ENCODE measurements around the gene HYCC2.
A peak's percentile ranks its signal among the peaks of the same experiment; 100 is the strongest.

HYCC2 gene

DNA sequence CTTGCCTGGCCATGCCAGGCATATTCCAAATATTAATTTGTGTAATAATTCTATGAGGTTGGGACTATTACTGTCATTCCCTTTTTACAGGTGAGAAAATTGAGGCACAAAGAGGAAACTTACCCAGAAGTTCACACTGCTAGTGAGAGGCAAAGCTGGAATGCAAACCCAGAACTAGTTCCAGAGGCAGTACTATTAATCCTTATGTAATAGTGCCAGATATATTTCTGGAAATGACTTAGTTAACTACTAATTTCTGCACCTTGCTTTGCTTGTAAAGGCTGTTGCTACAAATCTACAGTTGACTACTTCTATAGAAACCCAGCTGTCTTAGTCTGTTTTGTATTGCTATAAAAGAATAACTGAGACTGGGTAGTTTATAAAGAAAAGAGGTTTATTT lies 39.1 kb upstream of the HYCC2 start:
- Histone ChIP-seq H3K4me3 (ENCODE audit: extremely low read depth, insufficient read depth, low read length, poor library complexity, severe bottlenecking) (no peak overlapping the region), H3K4me1 (ENCODE audit: control insufficient read depth, insufficient read depth, low read length, poor library complexity, severe bottlenecking) (no peaks in the 10 kb centered on the region), H3K36me3 (ENCODE audit: control insufficient read depth, insufficient read depth, low read length) (no peaks in the 10 kb centered on the region), H3K9me3 (ENCODE audit: control insufficient read depth, low read length) (no peaks in the 10 kb centered on the region), H3K27ac (ENCODE audit: low read depth, low read length, severe bottlenecking) (no peak overlapping the region)

DNA sequence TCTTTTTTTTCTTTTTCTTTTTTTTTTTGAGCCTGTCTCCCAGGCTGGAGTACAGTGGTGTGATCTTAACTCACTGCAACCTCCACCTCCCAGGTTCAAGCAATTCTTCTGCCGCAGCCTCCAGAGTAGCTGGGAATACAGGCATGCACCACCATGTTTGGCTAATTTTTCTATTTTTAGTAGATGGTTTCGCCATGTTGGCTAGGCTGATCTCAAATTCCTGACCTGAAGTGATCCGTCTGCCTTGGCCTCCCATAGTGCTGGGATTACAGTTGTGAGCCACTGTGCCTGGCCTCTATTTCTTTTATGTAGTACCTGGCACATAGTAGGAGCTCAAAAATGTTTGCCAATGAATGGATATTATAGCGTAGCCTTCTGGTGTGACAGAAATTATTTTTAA lies 37.7 kb upstream of the HYCC2 start:
- WGBS, 2 experiments (ENCODE audit: insufficient coverage in 2 of 2): 86 to 95% methylated on average over 1 to 3 of the region's 4 CpGs

DNA sequence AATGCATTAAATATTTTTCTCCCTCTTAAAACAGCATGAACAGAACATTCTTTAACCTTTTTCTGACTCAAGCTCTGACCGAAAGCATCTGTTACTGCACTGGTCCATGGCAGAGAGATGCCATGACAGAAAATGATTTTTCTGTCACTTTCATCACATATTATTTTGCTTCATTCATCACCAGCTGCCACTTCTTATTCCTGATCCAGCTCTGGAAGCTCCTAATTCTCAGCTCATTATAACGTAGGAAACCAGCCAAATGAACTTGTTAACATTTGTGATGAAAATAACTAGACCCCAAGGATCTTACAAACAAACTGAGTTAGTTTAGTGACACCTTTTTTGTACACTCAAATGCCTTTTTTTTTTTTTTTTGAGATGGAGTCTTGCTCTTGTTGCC lies 36.9 kb upstream of the HYCC2 start:
- H3K9me3 ChIP-seq (ENCODE audit: control insufficient read depth, low read length): no peaks in the 10 kb centered on the region

More for the DNA sequence above, 37.7 kb upstream of the HYCC2 start:
- Histone ChIP-seq H3K4me1 (ENCODE audit: control insufficient read depth, insufficient read depth, low read length, poor library complexity, severe bottlenecking) (no peaks in the 10 kb centered on the region), H3K9me3 (ENCODE audit: control insufficient read depth, low read length) (no peaks in the 10 kb centered on the region), H3K4me3 (ENCODE audit: extremely low read depth, insufficient read depth, low read length, poor library complexity, severe bottlenecking) (no peak overlapping the region), H3K27ac (ENCODE audit: low read depth, low read length, severe bottlenecking) (no peak overlapping the region), H3K36me3 (ENCODE audit: control insufficient read depth, insufficient read depth, low read length) (no peaks in the 10 kb centered on the region)

GRCh38 chr2:201107624-201108023 lies 36.2 kb upstream of the HYCC2 start:
- H3K4me1 ChIP-seq (ENCODE audit: control insufficient read depth, insufficient read depth, low read length, poor library complexity, severe bottlenecking): no peaks in the 10 kb centered on the region
- WGBS, 2 experiments (ENCODE audit: insufficient coverage in 2 of 2): 74 to 100% methylated on average over 1 to 2 of the region's 2 CpGs
- no peak overlapping the region for H3K4me3 ChIP-seq (ENCODE audit: extremely low read depth, insufficient read depth, low read length, poor library complexity, severe bottlenecking)
- no peak overlapping the region for H3K27ac ChIP-seq (ENCODE audit: low read depth, low read length, severe bottlenecking)
- no peaks in the 10 kb centered on the region for H3K36me3 ChIP-seq (ENCODE audit: control insufficient read depth, insufficient read depth, low read length)
- no peaks in the 10 kb centered on the region for H3K9me3 ChIP-seq (ENCODE audit: control insufficient read depth, low read length)

More for the DNA sequence above, 36.9 kb upstream of the HYCC2 start:
- Histone ChIP-seq H3K4me1 (ENCODE audit: control insufficient read depth, insufficient read depth, low read length, poor library complexity, severe bottlenecking) (no peaks in the 10 kb centered on the region), H3K27ac (ENCODE audit: low read depth, low read length, severe bottlenecking) (no peak overlapping the region), H3K36me3 (ENCODE audit: control insufficient read depth, insufficient read depth, low read length) (no peaks in the 10 kb centered on the region), H3K4me3 (ENCODE audit: extremely low read depth, insufficient read depth, low read length, poor library complexity, severe bottlenecking) (no peak overlapping the region)
- 83 to 100% methylated on average over 1 of the region's 2 CpGs for WGBS, 2 experiments (ENCODE audit: insufficient coverage in 2 of 2)

GRCh38 chr2:201105759-201106158 lies 34.3 kb upstream of the HYCC2 start:
- Histone ChIP-seq H3K36me3 (ENCODE audit: control insufficient read depth, insufficient read depth, low read length) (no peaks in the 10 kb centered on the region), H3K9me3 (ENCODE audit: control insufficient read depth, low read length) (no peaks in the 10 kb centered on the region), H3K27ac (ENCODE audit: low read depth, low read length, severe bottlenecking) (no peak overlapping the region), H3K4me3 (ENCODE audit: extremely low read depth, insufficient read depth, low read length, poor library complexity, severe bottlenecking) (no peak overlapping the region), H3K4me1 (ENCODE audit: control insufficient read depth, insufficient read depth, low read length, poor library complexity, severe bottlenecking) (no peaks in the 10 kb centered on the region)
- 80 to 100% methylated on average over 1 of the region's 1 CpG for WGBS, 2 experiments (ENCODE audit: insufficient coverage in 2 of 2)

GRCh38 chr2:201100497-201100896 lies 29.0 kb upstream of the HYCC2 start:
- H3K4me3 ChIP-seq (ENCODE audit: extremely low read depth, insufficient read depth, low read length, poor library complexity, severe bottlenecking): no peak overlapping the region
- no peaks in the 10 kb centered on the region for H3K4me1 ChIP-seq (ENCODE audit: control insufficient read depth, insufficient read depth, low read length, poor library complexity, severe bottlenecking)
- no peaks in the 10 kb centered on the region for H3K9me3 ChIP-seq (ENCODE audit: control insufficient read depth, low read length)
- H3K36me3 ChIP-seq (ENCODE audit: control insufficient read depth, insufficient read depth, low read length): no peaks in the 10 kb centered on the region
- WGBS, 2 experiments (ENCODE audit: insufficient coverage in 2 of 2): 93 to 94% methylated on average over 2 of the region's 3 CpGs
- no peak overlapping the region for H3K27ac ChIP-seq (ENCODE audit: low read depth, low read length, severe bottlenecking)

DNA sequence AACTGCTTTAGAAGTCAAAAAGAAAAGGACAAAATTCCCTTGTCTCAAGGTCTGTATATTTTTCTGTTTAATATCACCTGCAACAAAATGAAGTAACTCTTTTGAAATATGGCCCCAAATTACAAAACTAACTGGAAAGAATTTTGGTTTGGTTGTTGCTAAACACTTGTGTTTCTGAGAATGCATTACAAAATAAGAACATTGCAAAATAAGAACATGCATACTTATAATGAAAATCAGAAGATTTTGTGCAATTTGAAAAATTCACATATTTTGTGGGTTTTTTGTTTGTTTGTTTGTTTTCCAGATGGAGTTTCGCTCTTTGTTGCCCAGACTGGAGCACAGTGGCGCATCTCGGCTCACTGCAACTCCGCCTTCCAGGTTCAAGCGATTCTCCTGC lies 22.1 kb upstream of the HYCC2 start:
- 90 to 100% methylated on average over 5 of the region's 5 CpGs for WGBS, 2 experiments (ENCODE audit: insufficient coverage in 2 of 2)
- Histone ChIP-seq H3K27ac (ENCODE audit: low read depth, low read length, severe bottlenecking) (no peak overlapping the region), H3K4me1 (ENCODE audit: control insufficient read depth, insufficient read depth, low read length, poor library complexity, severe bottlenecking) (no peaks in the 10 kb centered on the region), H3K36me3 (ENCODE audit: control insufficient read depth, insufficient read depth, low read length) (peaks cover 12% of the 10 kb centered on the region), H3K9me3 (ENCODE audit: control insufficient read depth, low read length) (no peaks in the 10 kb centered on the region), H3K4me3 (ENCODE audit: extremely low read depth, insufficient read depth, low read length, poor library complexity, severe bottlenecking) (no peak overlapping the region)

- no peaks in the 10 kb centered on the region for H3K9me3 ChIP-seq (ENCODE audit: control insufficient read depth, low read length)
- no peak overlapping the region for H3K4me3 ChIP-seq (ENCODE audit: extremely low read depth, insufficient read depth, low read length, poor library complexity, severe bottlenecking)
- 83 to 100% methylated on average over 3 to 4 of the region's 4 CpGs for WGBS, 2 experiments (ENCODE audit: insufficient coverage in 2 of 2)
These were observed 19.1 kb upstream of the HYCC2 start for GRCh38 chr2:201090574-201090973.

DNA sequence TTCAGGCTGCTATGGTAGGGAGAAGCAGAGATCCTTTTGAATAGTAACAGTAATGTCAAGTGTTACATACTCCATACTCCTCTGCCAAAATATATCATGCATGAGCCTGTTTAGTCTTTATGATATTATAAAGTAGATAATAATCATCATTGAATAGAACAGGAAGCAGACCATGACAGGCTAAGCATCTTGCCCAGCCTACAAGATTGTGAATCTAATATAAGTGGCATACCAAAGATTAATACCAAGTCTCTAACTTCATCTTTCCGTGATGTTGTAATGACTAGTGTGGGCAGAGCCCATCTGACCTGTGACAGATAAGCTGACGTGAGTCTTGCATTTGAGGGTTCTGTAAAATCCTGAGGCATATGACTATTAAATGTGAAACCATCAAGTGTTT lies 13.4 kb upstream of the HYCC2 start:
- H3K36me3 ChIP-seq (ENCODE audit: control insufficient read depth, insufficient read depth, low read length): peaks cover 68% of the 10 kb centered on the region
- no peak overlapping the region for H3K4me3 ChIP-seq (ENCODE audit: extremely low read depth, insufficient read depth, low read length, poor library complexity, severe bottlenecking)
- WGBS, 2 experiments (ENCODE audit: insufficient coverage in 2 of 2): 100% methylated on average over 1 of the region's 2 CpGs
- no peaks in the 10 kb centered on the region for H3K9me3 ChIP-seq (ENCODE audit: control insufficient read depth, low read length)
- H3K27ac ChIP-seq (ENCODE audit: low read depth, low read length, severe bottlenecking): no peak overlapping the region
- H3K4me1 ChIP-seq (ENCODE audit: control insufficient read depth, insufficient read depth, low read length, poor library complexity, severe bottlenecking): no peaks in the 10 kb centered on the region

More at GRCh38 chr2:201090574-201090973, 19.1 kb upstream of the HYCC2 start:
- Histone ChIP-seq H3K27ac (ENCODE audit: low read depth, low read length, severe bottlenecking) (no peak overlapping the region), H3K36me3 (ENCODE audit: control insufficient read depth, insufficient read depth, low read length) (peaks cover 38% of the 10 kb centered on the region), H3K4me1 (ENCODE audit: control insufficient read depth, insufficient read depth, low read length, poor library complexity, severe bottlenecking) (no peaks in the 10 kb centered on the region)

DNA sequence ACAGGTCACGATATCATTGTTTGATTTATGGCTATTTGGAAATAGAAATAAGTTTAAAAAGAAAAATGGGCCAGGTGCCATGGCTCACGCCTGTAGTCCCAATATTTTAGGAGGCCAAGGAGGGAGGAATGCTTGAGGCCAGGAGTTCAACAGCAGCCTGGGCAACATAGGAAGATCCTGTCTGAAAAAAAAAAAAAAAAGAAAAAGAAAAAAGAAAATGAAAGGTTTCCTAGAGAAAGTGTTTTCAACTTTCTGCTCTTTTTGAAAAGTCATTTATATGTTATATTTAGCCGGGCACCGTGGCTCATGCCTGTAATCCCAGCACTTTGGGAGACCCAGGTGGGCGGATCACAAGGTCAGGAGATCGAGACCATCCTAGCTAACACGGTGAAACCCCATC lies 3.5 kb upstream of the HYCC2 start:
- H3K4me3 ChIP-seq (ENCODE audit: extremely low read depth, insufficient read depth, low read length, poor library complexity, severe bottlenecking): no peak overlapping the region
- no peaks in the 10 kb centered on the region for H3K9me3 ChIP-seq (ENCODE audit: control insufficient read depth, low read length)
- peaks cover 12% of the 10 kb centered on the region for H3K36me3 ChIP-seq (ENCODE audit: control insufficient read depth, insufficient read depth, low read length)
- WGBS, 2 experiments (ENCODE audit: insufficient coverage in 2 of 2): 90 to 92% methylated on average over 2 to 7 of the region's 7 CpGs
- H3K27ac ChIP-seq (ENCODE audit: low read depth, low read length, severe bottlenecking): no peak overlapping the region
- no peaks in the 10 kb centered on the region for H3K4me1 ChIP-seq (ENCODE audit: control insufficient read depth, insufficient read depth, low read length, poor library complexity, severe bottlenecking)

DNA sequence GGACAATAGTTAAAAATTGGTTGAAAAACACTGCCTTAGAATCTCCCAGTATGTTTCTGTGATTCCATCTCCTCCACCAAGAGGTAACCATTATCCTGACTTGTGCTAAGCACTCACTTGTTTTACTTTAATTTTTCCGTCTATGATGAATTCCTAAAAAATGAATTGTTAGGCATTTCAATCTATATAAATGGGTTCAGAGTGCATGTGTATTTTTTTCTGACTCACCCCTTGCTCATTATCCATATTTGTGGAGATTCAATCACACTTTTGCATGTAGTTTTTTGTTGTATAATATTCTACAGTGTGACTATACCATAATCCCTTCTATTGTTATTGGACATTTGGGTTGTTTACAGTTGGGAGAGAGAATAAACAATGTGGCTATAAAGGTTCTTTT lies 1.6 kb upstream of the HYCC2 start:
- WGBS, 2 experiments (ENCODE audit: insufficient coverage in 2 of 2): no CpG with 5 or more reads among the region's 1 CpG
- H3K36me3 ChIP-seq (ENCODE audit: control insufficient read depth, insufficient read depth, low read length): no peaks in the 10 kb centered on the region
- H3K27ac ChIP-seq (ENCODE audit: low read depth, low read length, severe bottlenecking): no peak overlapping the region
- no peaks in the 10 kb centered on the region for H3K9me3 ChIP-seq (ENCODE audit: control insufficient read depth, low read length)
- peaks cover 9% of the 10 kb centered on the region for H3K4me1 ChIP-seq (ENCODE audit: control insufficient read depth, insufficient read depth, low read length, poor library complexity, severe bottlenecking)
- H3K4me3 ChIP-seq (ENCODE audit: extremely low read depth, insufficient read depth, low read length, poor library complexity, severe bottlenecking): peak overlapping the region; percentile 100

- WGBS, 2 experiments (ENCODE audit: insufficient coverage in 2 of 2): 0% methylated on average over 1 of the region's 5 CpGs; no CpG with 5 or more reads in 1 of the 2 experiments
- peaks cover 9% of the 10 kb centered on the region for H3K4me1 ChIP-seq (ENCODE audit: control insufficient read depth, insufficient read depth, low read length, poor library complexity, severe bottlenecking)
- no peaks in the 10 kb centered on the region for H3K9me3 ChIP-seq (ENCODE audit: control insufficient read depth, low read length)
- H3K4me3 ChIP-seq (ENCODE audit: extremely low read depth, insufficient read depth, low read length, poor library complexity, severe bottlenecking): peak overlapping the region; percentile 100
- H3K27ac ChIP-seq (ENCODE audit: low read depth, low read length, severe bottlenecking): peak overlapping the region; percentile 75
- no peaks in the 10 kb centered on the region for H3K36me3 ChIP-seq (ENCODE audit: control insufficient read depth, insufficient read depth, low read length)
These were observed 695 bp upstream of the HYCC2 start for GRCh38 chr2:201072201-201072530.

All from mesodermal cell (in vitro differentiated cells).